Measurements from ENCODE around the gene LGALS7. TPM values are rescaled to one million over a fixed set of nuclear protein-coding genes. Genes with fewer than 3 reads are reported as not detected.
A peak's percentile ranks its signal among the peaks of the same experiment; 100 is the strongest.

LGALS7 gene
- total RNA-seq, 1 donor from 2014 or later, result not detected

DNA sequence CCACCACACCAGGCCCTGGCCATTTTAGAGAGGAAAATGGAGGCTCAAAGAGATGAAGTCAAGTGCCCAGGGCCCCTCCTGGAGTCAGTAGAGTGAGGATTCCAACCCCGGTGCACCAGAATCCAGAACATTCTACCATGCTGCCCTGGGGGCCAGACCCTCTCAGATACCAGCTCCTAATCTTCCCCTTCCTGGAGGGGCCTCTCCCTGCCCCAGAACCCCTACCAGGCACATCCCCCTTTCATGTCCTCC is 40.1 kb downstream of the LGALS7 start:
- Histone ChIP-seq H3K4me3 (no peak overlapping the region), H3K27me3 (no peaks in the 10 kb centered on the region), H3K36me3 (peaks cover 24% of the 10 kb centered on the region), H3K9me3 (no peaks in the 10 kb centered on the region), H3K27ac (peak overlapping the region; percentile 58), H3K4me1 (peaks cover 33% of the 10 kb centered on the region)
- intact Hi-C loops (cut with DNase I), result no loop called here
- TF ChIP-seq, protein P1, sequence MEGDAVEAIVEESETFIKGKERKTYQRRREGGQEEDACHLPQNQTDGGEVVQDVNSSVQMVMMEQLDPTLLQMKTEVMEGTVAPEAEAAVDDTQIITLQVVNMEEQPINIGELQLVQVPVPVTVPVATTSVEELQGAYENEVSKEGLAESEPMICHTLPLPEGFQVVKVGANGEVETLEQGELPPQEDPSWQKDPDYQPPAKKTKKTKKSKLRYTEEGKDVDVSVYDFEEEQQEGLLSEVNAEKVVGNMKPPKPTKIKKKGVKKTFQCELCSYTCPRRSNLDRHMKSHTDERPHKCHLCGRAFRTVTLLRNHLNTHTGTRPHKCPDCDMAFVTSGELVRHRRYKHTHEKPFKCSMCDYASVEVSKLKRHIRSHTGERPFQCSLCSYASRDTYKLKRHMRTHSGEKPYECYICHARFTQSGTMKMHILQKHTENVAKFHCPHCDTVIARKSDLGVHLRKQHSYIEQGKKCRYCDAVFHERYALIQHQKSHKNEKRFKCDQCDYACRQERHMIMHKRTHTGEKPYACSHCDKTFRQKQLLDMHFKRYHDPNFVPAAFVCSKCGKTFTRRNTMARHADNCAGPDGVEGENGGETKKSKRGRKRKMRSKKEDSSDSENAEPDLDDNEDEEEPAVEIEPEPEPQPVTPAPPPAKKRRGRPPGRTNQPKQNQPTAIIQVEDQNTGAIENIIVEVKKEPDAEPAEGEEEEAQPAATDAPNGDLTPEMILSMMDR (IDR thresholded peaks at IDR 0.05), result no peak
- no peak for ATAC-seq
- no peak for DNase-seq

- peaks cover 38% of the 10 kb centered on the region for H3K4me1 ChIP-seq
- intact Hi-C loops (cut with DNase I), result no loop called here
- DNase-seq, result peak; percentile 80
Observed at GRCh38 chr19:38731654-38732301, 41.5 kb downstream of the LGALS7 start.

GRCh38 chr19:38730731-38731589 is 42.4 kb downstream of the LGALS7 start:
- no peak for ATAC-seq
- peak; percentile 62 for DNase-seq
- TF ChIP-seq, protein P1 (IDR thresholded peaks at IDR 0.05), result no peak
- intact Hi-C loops (cut with DNase I), result no loop called here
- Histone ChIP-seq H3K36me3 (peaks cover 46% of the 10 kb centered on the region), H3K4me3 (no peak overlapping the region), H3K4me1 (peaks cover 40% of the 10 kb centered on the region), H3K27ac (no peak overlapping the region), H3K9me3 (no peaks in the 10 kb centered on the region), H3K27me3 (no peaks in the 10 kb centered on the region)

More at GRCh38 chr19:38731654-38732301, 41.5 kb downstream of the LGALS7 start:
- TF ChIP-seq, protein P1 (IDR thresholded peaks at IDR 0.05), result no peak
- Histone ChIP-seq H3K36me3 (peaks cover 38% of the 10 kb centered on the region), H3K27me3 (no peaks in the 10 kb centered on the region), H3K4me3 (no peak overlapping the region), H3K9me3 (no peaks in the 10 kb centered on the region), H3K27ac (peak overlapping the region; percentile 66)
- ATAC-seq, result peak; percentile 43

DNA sequence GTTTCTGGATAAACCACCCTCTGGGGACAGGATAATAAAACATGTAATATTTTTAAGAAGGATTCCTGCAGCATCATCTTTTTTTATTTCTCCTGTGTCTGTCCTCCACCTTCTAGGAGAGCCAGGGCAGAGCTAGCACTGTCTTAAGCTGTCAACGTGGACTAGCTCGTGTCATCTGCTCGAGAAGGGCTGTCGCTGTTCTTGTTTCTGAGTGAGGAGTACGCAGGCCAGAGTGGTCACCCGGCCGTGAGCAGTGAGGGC is 42.9 kb downstream of the LGALS7 start:
- Histone ChIP-seq H3K36me3 (peaks cover 51% of the 10 kb centered on the region), H3K4me1 (peaks cover 40% of the 10 kb centered on the region), H3K27me3 (no peaks in the 10 kb centered on the region), H3K4me3 (no peak overlapping the region), H3K27ac (no peak overlapping the region), H3K9me3 (no peaks in the 10 kb centered on the region)
- TF ChIP-seq, protein P1 (IDR thresholded peaks at IDR 0.05), result no peak
- intact Hi-C loops (cut with DNase I), result no loop called here
- no peak for ATAC-seq
- DNase-seq, result no peak

DNA sequence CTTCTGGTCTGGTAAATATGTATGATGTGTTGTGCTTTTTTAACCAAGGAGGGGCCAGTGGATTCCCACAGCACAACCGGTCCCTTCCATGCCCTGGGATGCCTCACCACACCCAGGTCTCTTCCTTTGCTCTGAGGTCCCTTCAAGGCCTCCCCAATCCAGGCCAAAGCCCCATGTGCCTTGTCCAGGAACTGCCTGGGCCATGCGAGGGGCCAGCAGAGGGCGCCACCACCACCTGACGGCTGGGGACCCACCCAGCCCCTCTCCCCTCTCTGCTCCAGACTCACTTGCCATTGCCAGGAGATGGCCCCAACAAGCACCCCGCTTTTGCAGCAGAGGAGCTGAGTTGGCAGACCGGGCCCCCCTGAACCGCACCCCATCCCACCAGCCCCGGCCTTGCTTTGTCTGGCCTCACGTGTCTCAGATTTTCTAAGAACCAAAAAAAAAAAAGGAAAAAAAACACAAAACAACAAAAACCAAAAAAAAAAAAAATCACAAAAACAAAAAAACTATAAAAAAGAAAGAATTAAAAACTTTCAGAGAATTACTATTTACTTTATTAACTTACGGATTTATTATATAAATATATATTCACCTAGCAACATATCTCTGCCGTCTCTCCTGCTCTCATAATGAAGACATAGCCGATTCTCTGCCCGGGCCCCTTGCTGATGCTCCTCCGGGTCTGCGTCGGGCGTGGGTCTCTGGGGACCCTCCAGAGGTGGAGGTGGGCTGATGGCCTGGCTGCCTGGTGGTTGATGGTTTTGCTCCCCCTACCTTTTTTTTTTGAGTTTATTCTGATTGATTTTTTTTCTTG is 43.5 kb downstream of the LGALS7 start:
- H3K36me3 ChIP-seq, result peaks cover 57% of the 10 kb centered on the region
- no peaks in the 10 kb centered on the region for H3K27me3 ChIP-seq
- H3K27ac ChIP-seq, result no peak overlapping the region
- H3K4me3 ChIP-seq, result no peak overlapping the region
- intact Hi-C loops (cut with DNase I), result no loop called here
- H3K4me1 ChIP-seq, result peaks cover 36% of the 10 kb centered on the region
- peak; percentile 60 for ATAC-seq
- TF ChIP-seq, protein P1 (IDR thresholded peaks at IDR 0.05), result peak; percentile 79
- DNase-seq, result peak; percentile 89
- no peaks in the 10 kb centered on the region for H3K9me3 ChIP-seq
